HTERT RPE-1 (cell line): ENCODE results near the gene SUGCT.
"Not testable (repeated sequence)": the region's sequence is repeated elsewhere in the genome, so short reads cannot be mapped to it uniquely, and the experiment has no call there.

Experiments
- in situ Hi-C: fragments of 300-500 bp; cut with MboI; formaldehyde crosslinking; loops from 4 replicates; pipeline ENCODE4 v1.14.3; 2020; ENCODE audit warnings: low sequenced_read_pairs

SUGCT gene

GRCh38 chr7:40393660-40394059 is 258.9 kb downstream of the SUGCT start:
- in situ Hi-C loops, result no loop called here

GRCh38 chr7:40394400-40394799 is 259.6 kb downstream of the SUGCT start:
- in situ Hi-C loops, result no loop called here

- in situ Hi-C loops, result no loop called here
These were observed 265.7 kb downstream of the SUGCT start for GRCh38 chr7:40400525-40400924.

- in situ Hi-C loops, result no loop called here
These were observed 266.6 kb downstream of the SUGCT start for GRCh38 chr7:40401406-40401805.

GRCh38 chr7:40402661-40403060 is 267.9 kb downstream of the SUGCT start:
- in situ Hi-C loops, result no loop called here

- in situ Hi-C loops, result no loop called here
These were observed 269.1 kb downstream of the SUGCT start for GRCh38 chr7:40403703-40404476.

GRCh38 chr7:40405991-40406390 is 271.2 kb downstream of the SUGCT start:
- in situ Hi-C loops, result no loop called here

GRCh38 chr7:40412323-40412722 is 277.5 kb downstream of the SUGCT start:
- in situ Hi-C loops, result no loop called here

GRCh38 chr7:40414704-40415103 is 279.9 kb downstream of the SUGCT start:
- in situ Hi-C loops, result not testable (repeated sequence)

- in situ Hi-C loops, result no loop called here
These were observed 283.6 kb downstream of the SUGCT start for GRCh38 chr7:40418448-40418847.

GRCh38 chr7:40418983-40419382 is 284.2 kb downstream of the SUGCT start:
- in situ Hi-C loops, result no loop called here

GRCh38 chr7:40419806-40420205 is 285.0 kb downstream of the SUGCT start:
- in situ Hi-C loops, result no loop called here

- in situ Hi-C loops, result no loop called here
These were observed 286.6 kb downstream of the SUGCT start for GRCh38 chr7:40421433-40421832.

- in situ Hi-C loops, result no loop called here
These were observed 290.9 kb downstream of the SUGCT start for GRCh38 chr7:40425696-40426095.

- in situ Hi-C loops, result no loop called here
These were observed 293.6 kb downstream of the SUGCT start for GRCh38 chr7:40428421-40428820.

GRCh38 chr7:40429826-40430225 is 295.0 kb downstream of the SUGCT start:
- in situ Hi-C loops, result no loop called here

GRCh38 chr7:40432046-40432445 is 297.2 kb downstream of the SUGCT start:
- in situ Hi-C loops, result no loop called here

GRCh38 chr7:40436710-40437109 is 301.9 kb downstream of the SUGCT start:
- in situ Hi-C loops, result no loop called here

- in situ Hi-C loops, result no loop called here
These were observed 302.7 kb downstream of the SUGCT start for GRCh38 chr7:40437498-40437897.

- in situ Hi-C loops, result no loop called here
These were observed 303.3 kb downstream of the SUGCT start for GRCh38 chr7:40437936-40438634.

- in situ Hi-C loops, result no loop called here
These were observed 304.9 kb downstream of the SUGCT start for GRCh38 chr7:40439686-40440085.

- in situ Hi-C loops, result no loop called here
These were observed 312.5 kb downstream of the SUGCT start for GRCh38 chr7:40447345-40447744.
